Hepatocyte (in vitro differentiated cells): ENCODE measurements around the gene FIGNL2.

Experiments
- CTCF ChIP-seq: fragments of 200-600 bp; sonication (generic); IDR thresholded peaks from 2 replicates; pipeline ENCODE4 v1.5.1; 2016; ENCODE audit warnings: antibody characterized with exemption, mild to moderate bottlenecking; ENCODE audit not compliant: poor library complexity
- EZH2 ChIP-seq: fragments of 200-600 bp; sonication (generic); IDR thresholded peaks from 2 replicates; pipeline ENCODE4 v1.6.1; 2016; ENCODE audit warnings: antibody characterized with exemption, mild to moderate bottlenecking, borderline replicate concordance
- EZH2phosphoT487 ChIP-seq: fragments of 200-600 bp; sonication (generic); IDR thresholded peaks from one replicate; pipeline ENCODE4 v1.6.1; 2018; ENCODE audit warnings: antibody characterized with exemption, mild to moderate bottlenecking, low read depth, moderate library complexity; ENCODE audit not compliant: unreplicated experiment, severe bottlenecking

GRCh38 chr12:51823875-51824565, 24.5 kb downstream of the FIGNL2 start:
- TF ChIP-seq CTCF (peak; percentile 59), EZH2 (no peak), EZH2phosphoT487 (no peak)
